ENCODE data around the gene TRAF7.

TRAF7 gene

DNA sequence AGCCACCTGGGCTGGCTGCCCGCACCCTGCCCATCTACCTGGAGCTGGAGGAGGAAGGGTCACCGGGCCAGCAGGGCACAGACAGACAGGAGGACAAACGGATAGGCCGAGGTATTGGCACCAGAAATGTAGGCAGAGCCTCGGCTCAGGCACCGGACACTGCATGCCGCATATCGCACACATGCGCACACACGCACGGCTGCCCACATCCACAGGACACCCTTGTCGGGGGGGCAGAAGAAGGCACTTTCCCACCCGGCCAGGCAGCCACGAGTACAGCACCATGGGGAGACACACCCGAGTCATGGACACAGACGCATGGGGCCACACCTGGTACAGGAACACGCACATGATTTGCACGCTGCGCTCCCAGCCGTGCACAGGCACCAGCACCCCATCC, 26.4 kb downstream of the TRAF7 start:
- no peak for DNase-seq (ENCODE audit: low read depth)

- no peak for DNase-seq (ENCODE audit: low read depth)
Measured at GRCh38 chr16:2183671-2184070, 28.1 kb downstream of the TRAF7 start.

GRCh38 chr16:2184346-2184745, 28.8 kb downstream of the TRAF7 start:
- DNase-seq (ENCODE audit: low read depth): no peak

DNA sequence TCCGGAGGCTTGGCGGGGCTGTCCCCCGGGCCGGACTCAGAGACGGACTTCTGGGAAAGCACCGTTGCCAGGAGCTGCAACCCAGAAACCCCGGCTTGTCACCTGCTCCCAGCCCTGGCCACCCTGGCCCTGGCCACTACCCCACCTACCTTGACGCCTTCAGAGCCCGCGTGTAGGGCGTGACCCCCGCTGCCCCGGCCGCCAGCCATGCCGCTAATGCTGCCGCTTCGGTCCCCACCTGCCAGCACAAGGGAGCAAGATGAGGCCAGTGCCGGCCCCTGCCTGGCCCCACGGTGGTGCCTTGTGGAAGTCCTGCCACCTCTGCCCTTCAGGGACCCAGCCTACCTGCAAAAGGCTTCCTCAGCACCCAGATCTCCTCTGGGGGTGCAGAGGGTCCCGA, 29.4 kb downstream of the TRAF7 start:
- DNase-seq (ENCODE audit: low read depth): no peak

GRCh38 chr16:2186064-2186463, 30.5 kb downstream of the TRAF7 start:
- DNase-seq (ENCODE audit: low read depth): no peak

DNA sequence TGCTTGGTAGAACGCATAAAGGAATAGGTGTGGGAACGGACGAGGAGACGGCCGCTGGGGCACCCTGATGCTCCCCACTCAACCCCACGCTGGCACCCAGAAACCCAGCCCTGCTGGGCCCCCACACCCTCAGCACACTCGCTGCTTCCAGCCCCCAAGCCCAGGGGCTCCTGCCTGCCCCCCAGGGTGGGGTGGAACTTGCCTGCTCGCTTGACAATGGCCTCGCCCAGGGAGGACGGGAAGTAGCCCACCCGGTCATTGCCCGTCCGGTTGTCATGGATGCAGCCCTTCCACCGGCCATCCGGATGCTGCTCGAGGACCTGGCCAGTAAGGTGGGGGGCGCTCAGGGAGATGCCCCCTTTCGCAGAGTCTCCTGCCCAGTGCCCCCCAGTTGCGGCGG, 30.9 kb downstream of the TRAF7 start:
- no peak for DNase-seq (ENCODE audit: low read depth)

DNA sequence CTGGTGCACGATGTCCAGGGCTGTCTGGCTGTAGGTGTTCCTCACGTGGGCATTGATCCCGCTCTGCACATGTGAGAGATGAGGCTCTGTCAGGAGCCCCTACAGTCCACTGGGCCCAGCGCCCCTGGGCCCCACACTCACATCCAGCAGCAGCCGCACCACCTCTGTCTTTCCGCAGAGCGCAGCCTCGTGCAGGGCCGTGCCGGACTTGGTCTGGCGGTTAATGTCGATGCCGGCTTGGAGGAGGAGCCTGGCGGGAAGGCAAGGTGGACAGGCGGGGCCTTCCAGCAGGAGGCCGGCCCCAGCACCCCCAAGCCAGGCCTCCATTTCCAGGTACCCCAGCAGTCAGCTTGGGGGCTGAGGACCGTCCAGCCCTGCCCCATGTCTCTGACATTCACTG, 31.6 kb downstream of the TRAF7 start:
- no peak for DNase-seq (ENCODE audit: low read depth)

GRCh38 chr16:2188395-2188794, 32.8 kb downstream of the TRAF7 start:
- no peak for DNase-seq (ENCODE audit: low read depth)

DNA sequence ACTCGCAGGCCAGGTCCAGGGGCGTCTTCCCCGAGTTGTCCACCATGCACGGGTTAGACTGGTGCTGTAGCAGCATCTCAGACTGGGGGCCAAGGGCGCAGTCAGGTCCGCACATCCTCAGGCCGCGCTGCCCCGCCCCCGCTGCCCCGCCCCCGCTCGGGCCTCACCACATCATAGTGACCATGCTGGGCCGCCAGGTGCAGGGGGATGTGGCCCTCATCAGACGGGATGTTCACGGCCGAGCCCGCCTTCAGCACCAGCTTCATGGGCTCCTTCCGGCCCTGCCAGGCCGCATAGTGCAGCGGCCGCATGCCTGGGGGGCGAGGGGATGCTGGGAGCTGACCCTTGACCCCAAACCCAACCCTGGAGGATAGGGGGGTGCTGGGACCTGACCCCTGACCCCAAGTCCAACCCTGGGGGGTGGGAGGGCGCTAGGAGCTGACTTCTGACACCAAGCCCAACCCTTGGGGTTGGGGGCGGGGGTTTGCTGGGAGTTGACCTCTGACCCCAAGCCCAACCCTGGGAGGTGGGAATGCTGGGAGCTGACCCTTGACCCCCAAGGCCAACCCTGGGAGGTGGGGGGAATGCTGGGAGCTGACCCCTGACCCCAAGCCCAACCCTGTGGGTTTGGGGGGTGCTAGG, 33.8 kb downstream of the TRAF7 start:
- no peak for DNase-seq (ENCODE audit: low read depth)

- DNase-seq (ENCODE audit: low read depth): no peak
Measured at GRCh38 chr16:2190002-2190658, 34.5 kb downstream of the TRAF7 start.

- DNase-seq (ENCODE audit: low read depth): no peak
Measured at GRCh38 chr16:2190659-2191445, 35.3 kb downstream of the TRAF7 start.

- DNase-seq (ENCODE audit: low read depth): no peak
Measured at GRCh38 chr16:2191446-2191706, 35.8 kb downstream of the TRAF7 start.

GRCh38 chr16:2194166-2194834, 38.7 kb downstream of the TRAF7 start:
- peak; percentile 76 for DNase-seq (ENCODE audit: low read depth)

GRCh38 chr16:2194852-2195321, 39.3 kb downstream of the TRAF7 start:
- DNase-seq (ENCODE audit: low read depth): peak; percentile 60

- no peak for DNase-seq (ENCODE audit: low read depth)
Measured at GRCh38 chr16:2195322-2196161, 40.0 kb downstream of the TRAF7 start.

GRCh38 chr16:2196162-2196980, 40.8 kb downstream of the TRAF7 start, which contains the start of gene CASKIN1:
CASKIN1 (minus strand) TSS chr16:2196605; CDS start chr16:2196432, 173 bp downstream.
- peak; percentile 28 for DNase-seq (ENCODE audit: low read depth)

DNA sequence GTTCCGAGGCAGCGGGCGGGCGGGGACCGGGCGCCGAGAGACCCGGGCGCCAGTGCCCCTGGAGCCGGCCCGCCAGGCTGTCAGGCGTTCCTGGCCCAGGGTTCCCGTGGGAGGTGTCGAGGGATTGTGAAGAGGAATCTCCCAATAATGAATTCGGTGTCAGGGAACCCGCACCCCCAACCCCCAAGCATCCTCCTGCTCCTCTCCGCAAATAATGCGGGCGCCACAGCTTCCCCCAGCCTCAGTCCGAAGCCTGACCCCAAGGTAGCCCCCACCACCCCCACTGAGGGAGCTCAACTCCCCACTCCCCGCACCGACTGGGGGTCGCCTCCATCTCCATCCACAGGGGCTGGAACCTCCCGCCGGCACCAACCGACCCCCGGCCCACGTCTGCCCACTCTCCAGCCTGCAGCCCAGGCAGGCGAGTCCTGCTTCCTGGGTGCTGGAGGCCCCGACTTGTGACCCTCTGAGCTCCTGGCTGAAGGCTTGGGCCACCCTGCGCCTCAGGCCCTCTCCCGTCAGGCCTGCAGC, 41.5 kb downstream of the TRAF7 start:
- no peak for DNase-seq (ENCODE audit: low read depth)

- DNase-seq (ENCODE audit: low read depth): no peak
Measured at GRCh38 chr16:2197765-2198164, 42.2 kb downstream of the TRAF7 start.

DNA sequence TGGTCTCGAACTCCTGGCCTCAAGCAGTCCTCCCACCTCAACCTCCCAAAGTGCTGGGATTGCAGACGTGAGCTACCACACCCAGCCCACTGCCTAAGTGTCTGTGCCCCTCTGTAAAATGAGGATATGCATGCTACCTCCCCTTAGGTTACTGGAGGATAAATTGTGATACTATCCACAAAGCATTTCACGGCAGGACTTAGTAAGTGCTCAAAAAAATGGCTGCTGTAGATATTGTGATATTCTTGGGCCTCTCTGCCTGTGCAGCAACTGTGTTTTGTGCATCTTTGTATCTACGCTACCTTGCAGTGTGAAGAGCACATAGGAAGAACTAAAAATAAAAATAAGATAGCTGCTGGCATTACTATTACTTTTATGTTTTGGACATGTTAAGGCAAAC, 42.7 kb downstream of the TRAF7 start:
- no peak for DNase-seq (ENCODE audit: low read depth)

GRCh38 chr16:2199095-2199494, 43.5 kb downstream of the TRAF7 start:
- DNase-seq (ENCODE audit: low read depth): no peak
